Measurements from ENCODE around the gene HLA-A. TPM values are rescaled to one million over a fixed set of nuclear protein-coding genes. Genes with fewer than 3 reads are reported as not detected.
"Not testable (repeated sequence)": the region's sequence is repeated elsewhere in the genome, so short reads cannot be mapped to it uniquely, and the experiment has no call there.

The HLA-A gene
- total RNA-seq, 1 donor = 1,869 TPM

DNA sequence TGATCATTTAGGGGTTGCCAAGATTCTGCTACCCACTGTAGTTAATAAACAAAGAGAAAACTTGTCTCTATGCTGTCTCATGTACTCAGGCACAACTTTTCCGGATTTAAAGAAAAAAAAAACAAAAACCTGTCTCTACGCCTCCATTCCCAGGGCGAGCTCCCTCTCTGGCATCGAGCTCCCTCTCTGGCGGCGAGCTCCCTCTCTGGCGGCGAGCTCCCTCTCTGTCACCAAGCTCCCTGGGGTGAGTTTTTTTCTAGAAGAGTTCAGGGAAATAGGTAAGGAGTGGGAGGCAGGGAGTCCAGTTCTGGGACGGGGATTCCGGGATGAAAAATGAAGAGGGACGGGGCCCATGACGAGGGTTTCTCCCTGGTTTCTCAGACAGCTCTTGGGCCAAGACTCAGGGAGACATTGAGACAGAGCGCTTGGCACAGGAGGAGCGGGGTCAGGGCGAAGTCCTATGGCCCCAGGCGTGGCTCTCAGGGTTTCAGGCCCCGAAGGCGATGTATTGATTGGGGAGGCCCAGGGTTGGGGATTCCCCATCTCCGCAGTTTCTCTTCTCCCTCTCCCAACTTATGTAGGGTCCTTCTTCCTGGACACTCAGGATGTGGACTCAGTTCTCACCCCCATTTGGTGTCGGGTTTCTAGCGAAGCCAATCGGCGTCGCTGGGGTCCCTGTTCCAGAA is 16.5 kb upstream of the HLA-A start:
- Histone ChIP-seq H3K4me1 (ENCODE audit: insufficient read depth, low read length) (peaks cover 19% of the 10 kb centered on the region), H3K4me3 (ENCODE audit: low read length) (peak overlapping the region; percentile 68), H3K27me3 (ENCODE audit: insufficient read depth, low read length) (no peaks in the 10 kb centered on the region), H3K9me3 (ENCODE audit: low read depth, low read length) (no peaks in the 10 kb centered on the region)

DNA sequence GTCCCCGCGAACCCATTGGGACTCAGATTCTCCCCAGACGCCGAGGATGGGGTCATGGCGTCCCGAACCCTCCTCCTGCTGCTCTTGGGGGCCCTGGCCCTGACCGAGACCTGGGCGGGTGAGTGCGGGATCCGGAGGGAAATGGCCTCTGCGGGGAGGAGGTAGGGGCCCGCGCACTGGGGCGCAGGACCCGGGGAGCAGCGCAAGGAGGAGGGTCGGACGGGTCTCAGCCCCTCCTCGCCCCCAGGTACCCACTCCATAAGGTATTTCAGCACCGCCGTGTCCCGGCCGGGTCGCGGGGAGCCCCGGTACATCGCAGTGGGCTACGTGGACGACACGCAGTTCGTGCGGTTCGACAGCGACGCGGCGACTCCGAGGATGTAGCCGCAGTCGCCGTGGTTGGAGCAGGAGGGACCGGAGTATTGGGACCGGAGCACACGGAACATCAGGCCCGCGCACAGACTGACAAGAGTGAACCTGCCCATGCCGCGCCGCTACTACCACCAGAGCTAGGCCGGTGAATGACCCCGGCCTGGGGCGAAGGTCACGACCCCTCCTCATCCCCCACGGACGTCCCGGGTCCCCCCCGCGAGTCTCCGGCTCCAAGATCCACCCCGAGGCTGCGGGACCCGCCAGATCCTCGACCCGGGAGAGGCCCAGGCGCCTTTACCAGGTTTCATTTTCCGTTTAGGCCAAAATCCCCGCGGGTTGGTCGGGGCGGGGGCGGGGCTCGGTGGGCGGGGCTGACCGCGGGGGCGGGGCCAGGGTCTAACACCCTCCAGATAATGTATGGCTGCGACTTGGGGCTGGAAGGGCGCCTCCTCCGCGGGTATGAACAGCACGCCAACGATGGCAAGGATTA is 15.7 kb upstream of the HLA-A start:
- Histone ChIP-seq H3K9me3 (ENCODE audit: low read depth, low read length) (no peaks in the 10 kb centered on the region), H3K27me3 (ENCODE audit: insufficient read depth, low read length) (no peaks in the 10 kb centered on the region), H3K4me3 (ENCODE audit: low read length) (peak overlapping the region; percentile 68), H3K4me1 (ENCODE audit: insufficient read depth, low read length) (peaks cover 19% of the 10 kb centered on the region)

DNA sequence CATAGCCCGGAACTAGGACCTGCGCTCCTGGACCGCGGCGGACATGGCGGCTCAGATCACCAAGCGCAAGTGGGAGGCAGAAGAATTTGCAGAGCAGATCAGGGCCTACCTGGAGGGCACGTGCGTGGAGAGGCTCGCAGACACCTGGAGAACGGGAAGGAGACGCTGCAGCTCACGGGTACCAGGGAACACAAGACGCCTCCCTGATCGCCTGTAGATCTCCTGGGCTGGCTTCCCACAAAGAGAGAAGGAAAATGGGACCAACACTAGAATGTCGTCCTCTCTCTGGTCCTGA is 15.1 kb upstream of the HLA-A start:
- Histone ChIP-seq H3K4me3 (ENCODE audit: low read length) (peak overlapping the region; percentile 41), H3K4me1 (ENCODE audit: insufficient read depth, low read length) (peaks cover 19% of the 10 kb centered on the region), H3K9me3 (ENCODE audit: low read depth, low read length) (no peaks in the 10 kb centered on the region), H3K27me3 (ENCODE audit: insufficient read depth, low read length) (no peaks in the 10 kb centered on the region)

GRCh38 chr6:29927841-29928388 is 14.4 kb upstream of the HLA-A start:
- no peaks in the 10 kb centered on the region for H3K9me3 ChIP-seq (ENCODE audit: low read depth, low read length)
- H3K27me3 ChIP-seq (ENCODE audit: insufficient read depth, low read length) = no peaks in the 10 kb centered on the region
- H3K4me1 ChIP-seq (ENCODE audit: insufficient read depth, low read length) = peaks cover 19% of the 10 kb centered on the region
- no peak overlapping the region for H3K4me3 ChIP-seq (ENCODE audit: low read length)

DNA sequence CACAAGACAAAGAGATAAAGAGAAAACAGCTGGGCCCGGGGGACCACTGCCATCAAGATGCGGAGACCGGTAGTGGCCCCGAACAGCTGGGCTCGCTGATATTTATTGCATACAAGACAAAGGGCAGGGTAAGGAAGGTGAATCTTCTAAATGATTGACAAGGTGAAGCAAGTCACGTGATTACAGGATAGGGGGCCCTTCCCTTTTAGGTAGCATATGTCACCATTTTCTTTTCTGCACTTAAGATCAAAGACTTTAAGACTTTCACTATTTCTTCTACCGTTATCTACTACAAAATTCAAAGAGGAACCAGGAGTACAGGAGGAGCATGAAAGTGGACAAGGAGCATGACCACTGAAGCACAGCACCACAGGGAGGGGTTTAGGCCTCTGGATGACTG is 12.3 kb upstream of the HLA-A start:
- H3K4me3 ChIP-seq (ENCODE audit: low read length); H3K27me3 ChIP-seq (ENCODE audit: insufficient read depth, low read length); H3K9me3 ChIP-seq (ENCODE audit: low read depth, low read length): not testable (repeated sequence)
- peaks cover 19% of the 10 kb centered on the region for H3K4me1 ChIP-seq (ENCODE audit: insufficient read depth, low read length)

- no peaks in the 10 kb centered on the region for H3K9me3 ChIP-seq (ENCODE audit: low read depth, low read length)
- no peaks in the 10 kb centered on the region for H3K4me1 ChIP-seq (ENCODE audit: insufficient read depth, low read length)
- no peaks in the 10 kb centered on the region for H3K27me3 ChIP-seq (ENCODE audit: insufficient read depth, low read length)
- no peak overlapping the region for H3K4me3 ChIP-seq (ENCODE audit: low read length)
Observed at GRCh38 chr6:29933955-29934354, 8.4 kb upstream of the HLA-A start.

GRCh38 chr6:29935273-29935955 is 6.9 kb upstream of the HLA-A start:
- H3K9me3 ChIP-seq (ENCODE audit: low read depth, low read length) = no peaks in the 10 kb centered on the region
- peaks cover 6% of the 10 kb centered on the region for H3K4me1 ChIP-seq (ENCODE audit: insufficient read depth, low read length)
- H3K4me3 ChIP-seq (ENCODE audit: low read length) = no peak overlapping the region
- no peaks in the 10 kb centered on the region for H3K27me3 ChIP-seq (ENCODE audit: insufficient read depth, low read length)

- H3K4me1 ChIP-seq (ENCODE audit: insufficient read depth, low read length) = peaks cover 24% of the 10 kb centered on the region
- H3K27me3 ChIP-seq (ENCODE audit: insufficient read depth, low read length) = no peaks in the 10 kb centered on the region
- no peak overlapping the region for H3K4me3 ChIP-seq (ENCODE audit: low read length)
- H3K9me3 ChIP-seq (ENCODE audit: low read depth, low read length) = no peaks in the 10 kb centered on the region
Observed at GRCh38 chr6:29938746-29939508, 3.4 kb upstream of the HLA-A start.

GRCh38 chr6:29941016-29941415 is 1.3 kb upstream of the HLA-A start:
- no peaks in the 10 kb centered on the region for H3K9me3 ChIP-seq (ENCODE audit: low read depth, low read length)
- no peaks in the 10 kb centered on the region for H3K27me3 ChIP-seq (ENCODE audit: insufficient read depth, low read length)
- H3K4me3 ChIP-seq (ENCODE audit: low read length) = no peak overlapping the region
- H3K4me1 ChIP-seq (ENCODE audit: insufficient read depth, low read length) = peaks cover 44% of the 10 kb centered on the region

DNA sequence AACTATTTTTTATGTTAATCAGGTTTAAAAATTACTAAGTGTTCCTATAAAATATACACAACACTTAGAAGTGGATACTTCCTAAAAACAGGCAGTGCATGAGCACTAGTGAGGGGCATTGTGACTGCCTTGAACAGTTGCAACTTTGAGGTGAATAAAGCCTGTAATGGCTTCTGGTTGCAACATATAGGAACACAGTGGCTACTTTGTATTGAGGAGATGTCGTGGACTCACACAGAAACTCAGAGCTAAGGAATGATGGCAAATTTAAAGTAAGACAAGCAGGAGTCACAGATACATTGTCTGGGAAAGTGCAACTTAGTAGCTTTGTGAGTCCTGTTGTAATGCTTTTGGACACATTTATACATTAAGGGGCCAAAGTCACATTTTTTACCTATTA is 861 bp upstream of the HLA-A start:
- Histone ChIP-seq H3K4me3 (ENCODE audit: low read length) (peak overlapping the region; percentile 87), H3K4me1 (ENCODE audit: insufficient read depth, low read length) (peaks cover 49% of the 10 kb centered on the region), H3K9me3 (ENCODE audit: low read depth, low read length) (no peaks in the 10 kb centered on the region), H3K27me3 (ENCODE audit: insufficient read depth, low read length) (no peaks in the 10 kb centered on the region)

GRCh38 chr6:29941916-29942274 is 437 bp upstream of the HLA-A start:
- peaks cover 53% of the 10 kb centered on the region for H3K4me1 ChIP-seq (ENCODE audit: insufficient read depth, low read length)
- peak overlapping the region; percentile 87 for H3K4me3 ChIP-seq (ENCODE audit: low read length)
- no peaks in the 10 kb centered on the region for H3K9me3 ChIP-seq (ENCODE audit: low read depth, low read length)
- no peaks in the 10 kb centered on the region for H3K27me3 ChIP-seq (ENCODE audit: insufficient read depth, low read length)

DNA sequence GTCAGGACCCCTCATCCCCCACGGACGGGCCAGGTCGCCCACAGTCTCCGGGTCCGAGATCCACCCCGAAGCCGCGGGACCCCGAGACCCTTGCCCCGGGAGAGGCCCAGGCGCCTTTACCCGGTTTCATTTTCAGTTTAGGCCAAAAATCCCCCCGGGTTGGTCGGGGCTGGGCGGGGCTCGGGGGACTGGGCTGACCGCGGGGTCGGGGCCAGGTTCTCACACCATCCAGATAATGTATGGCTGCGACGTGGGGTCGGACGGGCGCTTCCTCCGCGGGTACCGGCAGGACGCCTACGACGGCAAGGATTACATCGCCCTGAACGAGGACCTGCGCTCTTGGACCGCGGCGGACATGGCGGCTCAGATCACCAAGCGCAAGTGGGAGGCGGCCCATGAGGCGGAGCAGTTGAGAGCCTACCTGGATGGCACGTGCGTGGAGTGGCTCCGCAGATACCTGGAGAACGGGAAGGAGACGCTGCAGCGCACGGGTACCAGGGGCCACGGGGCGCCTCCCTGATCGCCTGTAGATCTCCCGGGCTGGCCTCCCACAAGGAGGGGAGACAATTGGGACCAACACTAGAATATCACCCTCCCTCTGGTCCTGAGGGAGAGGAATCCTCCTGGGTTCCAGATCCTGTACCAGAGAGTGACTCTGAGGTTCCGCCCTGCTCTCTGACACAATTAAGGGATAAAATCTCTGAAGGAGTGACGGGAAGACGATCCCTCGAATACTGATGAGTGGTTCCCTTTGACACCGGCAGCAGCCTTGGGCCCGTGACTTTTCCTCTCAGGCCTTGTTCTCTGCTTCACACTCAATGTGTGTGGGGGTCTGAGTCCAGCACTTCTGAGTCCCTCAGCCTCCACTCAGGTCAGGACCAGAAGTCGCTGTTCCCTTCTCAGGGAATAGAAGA is 978 bp downstream of the HLA-A start:
- Histone ChIP-seq H3K27me3 (ENCODE audit: insufficient read depth, low read length) (no peaks in the 10 kb centered on the region), H3K9me3 (ENCODE audit: low read depth, low read length) (no peaks in the 10 kb centered on the region), H3K4me1 (ENCODE audit: insufficient read depth, low read length) (peaks cover 61% of the 10 kb centered on the region), H3K4me3 (ENCODE audit: low read length) (peak overlapping the region; percentile 87)

GRCh38 chr6:29945281-29945820 is 3.0 kb downstream of the HLA-A start:
- Histone ChIP-seq H3K27me3 (ENCODE audit: insufficient read depth, low read length) (no peaks in the 10 kb centered on the region), H3K9me3 (ENCODE audit: low read depth, low read length) (no peaks in the 10 kb centered on the region), H3K4me1 (ENCODE audit: insufficient read depth, low read length) (peaks cover 64% of the 10 kb centered on the region), H3K4me3 (ENCODE audit: low read length) (peak overlapping the region; percentile 87)
